ENCODE measurements around the gene DEPDC7. TPM values are rescaled to one million over a fixed set of nuclear protein-coding genes. Genes with fewer than 3 reads are reported as not detected.

The DEPDC7 gene
- total RNA-seq, 1 experiment from 2014 or later, result 5.6 TPM

DNA sequence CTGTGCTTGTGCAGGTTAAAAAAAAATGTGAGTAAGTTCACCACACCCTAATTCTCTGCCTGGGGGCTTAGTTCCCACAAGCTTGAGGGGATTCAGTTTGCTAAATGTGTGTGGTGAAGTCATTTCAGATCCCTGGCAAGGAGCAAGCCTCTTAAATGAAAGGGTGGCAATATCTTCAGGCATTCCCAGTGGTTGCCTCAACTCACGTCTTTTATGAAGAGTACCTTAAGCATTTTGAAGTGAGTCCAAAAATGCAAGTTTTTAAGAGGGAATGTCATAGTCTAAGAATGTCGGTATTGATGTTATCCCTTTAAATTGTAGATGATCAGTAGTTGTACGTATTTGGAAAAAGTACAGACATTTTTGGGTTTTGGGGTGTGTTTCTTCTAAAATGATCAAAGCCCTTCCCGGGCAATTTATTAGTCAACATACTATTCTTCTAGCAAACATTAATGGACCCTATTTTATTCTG lies 28.6 kb downstream of the DEPDC7 start:
- TF ChIP-seq PRRX2 (CRISPR knock-in tag; IDR thresholded peaks at IDR 0.05) (no peak), ZNF317 (CRISPR knock-in tag; IDR thresholded peaks at IDR 0.05; ENCODE audit: borderline replicate concordance, low read depth) (no peak), ZNF263 (CRISPR knock-in tag; IDR thresholded peaks at IDR 0.05; ENCODE audit: low read depth) (no peak), ATF6 (CRISPR knock-in tag; IDR thresholded peaks at IDR 0.05) (no peak), ELF4 (CRISPR knock-in tag; IDR thresholded peaks at IDR 0.05; ENCODE audit: low read depth) (no peak), ZNF138 (CRISPR knock-in tag; conservative IDR thresholded peaks at IDR 0.05) (no peak), GTF2I (CRISPR knock-in tag; conservative IDR thresholded peaks at IDR 0.05) (no peak), ZNF425 (CRISPR knock-in tag; conservative IDR thresholded peaks at IDR 0.05) (no peak), ZNF532 (CRISPR knock-in tag; IDR thresholded peaks at IDR 0.05; ENCODE audit: borderline replicate concordance) (no peak), CREB1 (CRISPR knock-in tag; IDR thresholded peaks at IDR 0.05) (no peak), NFE2L1 (CRISPR knock-in tag; IDR thresholded peaks at IDR 0.05) (no peak), ZMAT4 (CRISPR knock-in tag; IDR thresholded peaks at IDR 0.05) (no peak), E2F5 (CRISPR knock-in tag; IDR thresholded peaks at IDR 0.05) (no peak), FOXK1 (CRISPR knock-in tag; IDR thresholded peaks at IDR 0.05) (no peak)
- TF ChIP-seq, protein P1, sequence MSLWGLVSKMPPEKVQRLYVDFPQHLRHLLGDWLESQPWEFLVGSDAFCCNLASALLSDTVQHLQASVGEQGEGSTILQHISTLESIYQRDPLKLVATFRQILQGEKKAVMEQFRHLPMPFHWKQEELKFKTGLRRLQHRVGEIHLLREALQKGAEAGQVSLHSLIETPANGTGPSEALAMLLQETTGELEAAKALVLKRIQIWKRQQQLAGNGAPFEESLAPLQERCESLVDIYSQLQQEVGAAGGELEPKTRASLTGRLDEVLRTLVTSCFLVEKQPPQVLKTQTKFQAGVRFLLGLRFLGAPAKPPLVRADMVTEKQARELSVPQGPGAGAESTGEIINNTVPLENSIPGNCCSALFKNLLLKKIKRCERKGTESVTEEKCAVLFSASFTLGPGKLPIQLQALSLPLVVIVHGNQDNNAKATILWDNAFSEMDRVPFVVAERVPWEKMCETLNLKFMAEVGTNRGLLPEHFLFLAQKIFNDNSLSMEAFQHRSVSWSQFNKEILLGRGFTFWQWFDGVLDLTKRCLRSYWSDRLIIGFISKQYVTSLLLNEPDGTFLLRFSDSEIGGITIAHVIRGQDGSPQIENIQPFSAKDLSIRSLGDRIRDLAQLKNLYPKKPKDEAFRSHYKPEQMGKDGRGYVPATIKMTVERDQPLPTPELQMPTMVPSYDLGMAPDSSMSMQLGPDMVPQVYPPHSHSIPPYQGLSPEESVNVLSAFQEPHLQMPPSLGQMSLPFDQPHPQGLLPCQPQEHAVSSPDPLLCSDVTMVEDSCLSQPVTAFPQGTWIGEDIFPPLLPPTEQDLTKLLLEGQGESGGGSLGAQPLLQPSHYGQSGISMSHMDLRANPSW (CRISPR knock-in tag; conservative IDR thresholded peaks at IDR 0.05; ENCODE audit: low read depth), result no peak
- TF ChIP-seq, protein P2, sequence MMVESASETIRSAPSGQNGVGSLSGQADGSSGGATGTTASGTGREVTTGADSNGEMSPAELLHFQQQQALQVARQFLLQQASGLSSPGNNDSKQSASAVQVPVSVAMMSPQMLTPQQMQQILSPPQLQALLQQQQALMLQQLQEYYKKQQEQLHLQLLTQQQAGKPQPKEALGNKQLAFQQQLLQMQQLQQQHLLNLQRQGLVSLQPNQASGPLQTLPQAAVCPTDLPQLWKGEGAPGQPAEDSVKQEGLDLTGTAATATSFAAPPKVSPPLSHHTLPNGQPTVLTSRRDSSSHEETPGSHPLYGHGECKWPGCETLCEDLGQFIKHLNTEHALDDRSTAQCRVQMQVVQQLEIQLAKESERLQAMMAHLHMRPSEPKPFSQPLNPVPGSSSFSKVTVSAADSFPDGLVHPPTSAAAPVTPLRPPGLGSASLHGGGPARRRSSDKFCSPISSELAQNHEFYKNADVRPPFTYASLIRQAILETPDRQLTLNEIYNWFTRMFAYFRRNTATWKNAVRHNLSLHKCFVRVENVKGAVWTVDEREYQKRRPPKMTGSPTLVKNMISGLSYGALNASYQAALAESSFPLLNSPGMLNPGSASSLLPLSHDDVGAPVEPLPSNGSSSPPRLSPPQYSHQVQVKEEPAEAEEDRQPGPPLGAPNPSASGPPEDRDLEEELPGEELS (CRISPR knock-in tag; IDR thresholded peaks at IDR 0.05), result no peak
- TF ChIP-seq, protein P3, sequence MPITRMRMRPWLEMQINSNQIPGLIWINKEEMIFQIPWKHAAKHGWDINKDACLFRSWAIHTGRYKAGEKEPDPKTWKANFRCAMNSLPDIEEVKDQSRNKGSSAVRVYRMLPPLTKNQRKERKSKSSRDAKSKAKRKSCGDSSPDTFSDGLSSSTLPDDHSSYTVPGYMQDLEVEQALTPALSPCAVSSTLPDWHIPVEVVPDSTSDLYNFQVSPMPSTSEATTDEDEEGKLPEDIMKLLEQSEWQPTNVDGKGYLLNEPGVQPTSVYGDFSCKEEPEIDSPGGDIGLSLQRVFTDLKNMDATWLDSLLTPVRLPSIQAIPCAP (CRISPR knock-in tag; IDR thresholded peaks at IDR 0.05), result no peak
- Mint-ChIP-seq H3K4me3 (no peak overlapping the region), H3K36me3 (peaks cover 33% of the 10 kb centered on the region), H3K27me3 (ENCODE audit: low read depth) (no peaks in the 10 kb centered on the region), H3K27ac (no peak overlapping the region), H3K9me3 (peaks cover 5% of the 10 kb centered on the region), H3K4me1 (peaks cover 13% of the 10 kb centered on the region)
- CTCF ChIA-PET, result no interaction called here
- ATAC-seq (no peak), DNase-seq (ENCODE audit: low spot score) (no peak)
- POLR2A ChIA-PET, result no interaction called here

Measured in WTC11 (cell line).